Testis (tissue), 3 donors: ENCODE results near the gene FOXO1. TPM values are rescaled to one million over a fixed set of nuclear protein-coding genes. Genes with fewer than 3 reads are reported as not detected.

Experiments used
- DNase-seq: peaks from one replicate; pipeline ENCODE4 v3.0.0-alpha.2; 2019
- H3K27ac ChIP-seq, 2 donors: fragments of 200-600 bp; sonication (generic); one replicate each; pipeline ENCODE4 v1.5.1; 2019
- H3K27me3 ChIP-seq: fragments of 200-600 bp; sonication (generic); one replicate; pipeline ENCODE4 v1.5.1; 2019
- H3K36me3 ChIP-seq: fragments of 200-600 bp; sonication (generic); one replicate; pipeline ENCODE4 v1.5.1; 2017; ENCODE audit warnings: low read depth; ENCODE audit errors: missing control alignments
- H3K4me1 ChIP-seq: fragments of 200-600 bp; sonication (generic); one replicate; pipeline ENCODE4 v1.5.1; 2019
- H3K4me3 ChIP-seq, 2 donors: fragments of 200-600 bp; sonication (generic); one replicate each; pipeline ENCODE4 v1.5.1; 2017 to 2019
- H3K9me3 ChIP-seq: fragments of 200-600 bp; sonication (generic); one replicate; pipeline ENCODE4 v1.5.1; 2017
- POLR2A ChIP-seq: fragments of 450-650 bp; IDR thresholded peaks from one replicate; pipeline ENCODE4 v1.6.1; 2017; ENCODE audit warnings: antibody characterized with exemption, mild to moderate bottlenecking, moderate library complexity
- WGBS, 2 donors: methylation state at CpG; one replicate each; pipeline ENCODE4 v1.1.5; 2018; 5-methylcytosine and 5-hydroxymethylcytosine counted together
- intact Hi-C: fragments of 100-400 bp; cut with DNase I; formaldehyde crosslinking; loops from one replicate; pipeline ENCODE4 v1.15.1; 2023; ENCODE audit warnings: low total_unique reads
- polyA plus RNA-seq: library from polyadenylated mRNA; stranded (reverse); fragments of 350-450 nt; fragmentation: Illumina TruSeq; extraction: RNeasy Lipid Tissue Mini Kit (QIAGEN cat#74804); gene quantifications from one replicate; pipeline ENCODE4 v1.2.3, GENCODE V29; 2014; ENCODE audit warnings: low read depth, low replicate concordance; ENCODE audit not compliant: insufficient read depth
- total RNA-seq, 2 donors: library from RNA; depleted of rRNA; stranded (reverse); fragments of >200 nt; gene quantifications; one replicate each; pipeline ENCODE4 v1.2.3, GENCODE V29; 2016
- TF ChIP-seq, protein P1 (sequence below), 3 experiments: fragments of 450-650 bp in 2 of 3; fragments of 200-600 bp in 1 of 3; sonication (generic) in 1 of 3; IDR thresholded peaks; one replicate each; pipeline ENCODE4 v1.5.1; 2016 to 2019; ENCODE audit warnings: antibody characterized with exemption in 3 of 3, mild to moderate bottlenecking in 2 of 3, moderate library complexity in 1 of 3

Gene FOXO1
- total and polyA plus RNA-seq, 3 donors from 2014 or later, result 19.5 to 58.7 (median 52.2) TPM

DNA sequence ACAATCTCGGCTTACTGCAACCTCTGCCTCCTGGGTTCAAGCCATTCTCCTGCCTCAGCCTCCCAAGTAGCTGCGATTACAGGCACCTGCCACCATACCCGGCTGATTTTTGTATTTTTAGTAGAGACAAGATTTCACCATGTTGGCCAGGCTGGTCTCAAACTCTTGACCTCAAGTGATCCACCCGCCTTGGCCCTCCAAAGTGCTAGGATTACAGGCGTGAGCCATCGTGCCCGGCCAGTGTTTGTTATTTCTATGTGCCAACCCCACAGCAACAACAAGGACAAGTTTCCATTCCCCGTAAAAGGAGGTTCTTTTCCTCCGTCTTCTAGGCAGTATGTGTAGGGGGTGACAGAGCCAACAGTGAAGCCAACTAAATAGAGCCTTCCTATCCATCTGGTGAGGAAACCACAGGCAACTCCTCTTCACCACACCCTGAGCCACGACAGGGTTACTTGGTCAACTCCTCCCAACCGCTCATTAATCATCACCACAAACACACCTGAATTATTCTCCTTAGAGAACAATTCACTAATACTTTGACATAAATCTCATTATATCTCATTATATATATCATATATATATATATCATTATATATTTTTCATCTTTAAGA lies 25.5 kb downstream of the FOXO1 start:
- intact Hi-C loops, result no loop called here
- WGBS, 2 donors, result 85 to 90% methylated on average over 11 of the region's 11 CpGs
- Histone ChIP-seq H3K27ac (no peak overlapping the region), H3K4me3 (no peak overlapping the region), H3K4me1 (peaks cover 18% of the 10 kb centered on the region), H3K9me3 (no peaks in the 10 kb centered on the region), H3K36me3 (no peaks in the 10 kb centered on the region), H3K27me3 (no peaks in the 10 kb centered on the region)
- no peak for DNase-seq
- TF ChIP-seq POLR2A, result no peak
- TF ChIP-seq, protein P1, sequence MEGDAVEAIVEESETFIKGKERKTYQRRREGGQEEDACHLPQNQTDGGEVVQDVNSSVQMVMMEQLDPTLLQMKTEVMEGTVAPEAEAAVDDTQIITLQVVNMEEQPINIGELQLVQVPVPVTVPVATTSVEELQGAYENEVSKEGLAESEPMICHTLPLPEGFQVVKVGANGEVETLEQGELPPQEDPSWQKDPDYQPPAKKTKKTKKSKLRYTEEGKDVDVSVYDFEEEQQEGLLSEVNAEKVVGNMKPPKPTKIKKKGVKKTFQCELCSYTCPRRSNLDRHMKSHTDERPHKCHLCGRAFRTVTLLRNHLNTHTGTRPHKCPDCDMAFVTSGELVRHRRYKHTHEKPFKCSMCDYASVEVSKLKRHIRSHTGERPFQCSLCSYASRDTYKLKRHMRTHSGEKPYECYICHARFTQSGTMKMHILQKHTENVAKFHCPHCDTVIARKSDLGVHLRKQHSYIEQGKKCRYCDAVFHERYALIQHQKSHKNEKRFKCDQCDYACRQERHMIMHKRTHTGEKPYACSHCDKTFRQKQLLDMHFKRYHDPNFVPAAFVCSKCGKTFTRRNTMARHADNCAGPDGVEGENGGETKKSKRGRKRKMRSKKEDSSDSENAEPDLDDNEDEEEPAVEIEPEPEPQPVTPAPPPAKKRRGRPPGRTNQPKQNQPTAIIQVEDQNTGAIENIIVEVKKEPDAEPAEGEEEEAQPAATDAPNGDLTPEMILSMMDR (IDR thresholded peaks at IDR 0.05), result no peak

DNA sequence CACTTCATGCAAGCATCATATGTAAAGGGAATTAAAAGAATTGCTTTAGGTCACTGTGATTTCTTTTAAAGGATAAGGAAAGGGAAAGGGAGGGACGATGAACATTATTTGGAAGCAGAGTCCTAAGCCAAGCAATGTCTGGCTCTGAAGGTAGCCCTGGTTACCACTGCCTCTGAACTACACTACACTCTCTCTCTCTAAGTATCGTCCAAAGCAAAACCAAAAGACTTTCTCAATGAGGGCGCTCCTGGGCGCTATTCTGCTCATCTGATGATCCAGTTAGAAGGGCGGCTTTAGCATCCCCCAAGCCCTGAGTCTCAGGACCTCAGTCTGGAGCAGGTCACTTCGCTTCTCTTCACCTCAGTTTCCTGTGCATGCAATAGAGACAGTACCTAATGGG lies 26.2 kb downstream of the FOXO1 start:
- H3K27me3 ChIP-seq, result no peaks in the 10 kb centered on the region
- H3K4me1 ChIP-seq, result peaks cover 18% of the 10 kb centered on the region
- intact Hi-C loops, result no loop called here
- no peaks in the 10 kb centered on the region for H3K9me3 ChIP-seq
- no peak overlapping the region for H3K4me3 ChIP-seq
- H3K27ac ChIP-seq, result no peak overlapping the region
- WGBS, 2 donors, result 76 to 80% methylated on average over 6 of the region's 6 CpGs
- no peaks in the 10 kb centered on the region for H3K36me3 ChIP-seq
- DNase-seq, result no peak
- TF ChIP-seq, protein P1 (IDR thresholded peaks at IDR 0.05), result no peak
- no peak for TF ChIP-seq POLR2A

DNA sequence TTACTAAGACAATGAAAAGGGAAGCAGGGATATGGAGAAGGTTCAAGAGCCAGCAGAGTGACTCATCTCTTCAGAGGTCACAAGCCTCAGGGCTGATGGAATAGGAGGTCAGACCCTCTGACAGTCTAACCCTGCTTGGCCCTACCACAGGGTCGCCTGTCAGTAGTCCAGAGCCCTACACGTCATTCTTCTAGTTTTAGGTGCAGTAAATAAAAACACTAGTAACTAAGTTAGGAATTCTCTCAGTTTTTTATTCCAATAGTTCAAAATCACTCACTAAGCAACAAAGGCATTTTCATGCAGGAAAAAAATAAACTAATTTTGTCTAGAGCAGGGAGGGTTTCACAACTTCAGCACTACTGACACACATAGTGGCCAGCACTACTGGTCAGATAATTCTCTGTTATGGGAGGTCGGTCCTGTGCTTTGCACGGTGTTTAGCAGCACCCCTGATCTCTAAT lies 27.2 kb downstream of the FOXO1 start:
- DNase-seq, result no peak
- intact Hi-C loops, result no loop called here
- no peak overlapping the region for H3K4me3 ChIP-seq

DNA sequence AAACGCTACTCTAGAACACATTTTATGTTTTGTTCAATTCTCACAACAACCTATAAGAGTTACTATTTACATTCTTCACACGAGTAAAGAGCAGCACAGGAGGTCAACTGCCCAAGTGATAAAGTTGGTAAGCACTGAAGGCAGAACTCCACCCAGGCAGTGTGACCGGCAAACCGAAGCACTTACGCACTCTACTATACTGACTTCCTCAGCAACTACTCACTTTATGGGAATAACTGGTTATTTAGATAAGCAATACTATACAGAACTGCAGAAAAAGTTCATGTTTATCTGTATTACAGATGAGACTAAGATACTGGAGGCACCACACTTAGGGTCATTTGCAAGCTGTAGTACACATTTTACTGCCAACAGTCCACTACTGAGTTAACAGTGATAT lies 28.8 kb downstream of the FOXO1 start:
- intact Hi-C loops, result no loop called here
- Histone ChIP-seq H3K36me3 (no peaks in the 10 kb centered on the region), H3K27me3 (no peaks in the 10 kb centered on the region), H3K27ac (no peak overlapping the region), H3K4me3 (no peak overlapping the region), H3K9me3 (no peaks in the 10 kb centered on the region), H3K4me1 (peaks cover 14% of the 10 kb centered on the region)
- WGBS, 2 donors, result 53 to 62% methylated on average over 5 of the region's 5 CpGs
- TF ChIP-seq, protein P1 (IDR thresholded peaks at IDR 0.05), result no peak
- TF ChIP-seq POLR2A, result no peak
- no peak for DNase-seq

More for the DNA sequence above, 27.2 kb downstream of the FOXO1 start:
- WGBS, 2 donors, result 43 to 57% methylated on average over 4 of the region's 4 CpGs
- Histone ChIP-seq H3K9me3 (no peaks in the 10 kb centered on the region), H3K27me3 (no peaks in the 10 kb centered on the region), H3K27ac (no peak overlapping the region), H3K36me3 (no peaks in the 10 kb centered on the region), H3K4me1 (peaks cover 16% of the 10 kb centered on the region)
- TF ChIP-seq POLR2A, result no peak
- TF ChIP-seq, protein P1 (IDR thresholded peaks at IDR 0.05), result no peak
